ENCODE data around the gene PLXNA2. TPM values are rescaled to one million over a fixed set of nuclear protein-coding genes. Genes with fewer than 3 reads are reported as not detected.

The PLXNA2 gene
- total RNA-seq, 2 experiments from 2014 or later, result 0.15 to 0.26 TPM

DNA sequence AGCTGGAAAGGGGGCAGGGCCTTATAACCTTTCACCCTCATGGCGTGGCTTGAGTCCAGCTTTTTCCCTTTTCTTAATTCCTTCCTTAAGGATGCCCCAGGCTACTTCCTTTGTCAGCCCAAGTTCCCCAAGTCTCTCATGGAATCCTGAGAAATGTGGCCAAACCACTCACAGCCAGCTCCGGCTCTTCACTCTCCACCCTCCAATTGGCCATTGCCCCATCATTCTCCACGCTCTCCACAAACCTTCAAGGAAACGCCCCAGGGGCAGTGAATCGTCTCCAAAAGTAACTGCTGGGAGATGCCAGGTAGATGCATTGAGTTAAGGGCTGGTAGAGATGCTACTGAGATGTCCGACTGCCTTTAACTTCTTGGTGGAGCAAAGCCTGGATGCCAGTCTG lies 219.8 kb downstream of the PLXNA2 start:
- ATAC-seq, result no peak
- H3K27ac Mint-ChIP-seq, result no peak overlapping the region
- DNase-seq, result no peak
- H3K36me3 Mint-ChIP-seq, result no peaks in the 10 kb centered on the region
- no peaks in the 10 kb centered on the region for H3K9me3 Mint-ChIP-seq (ENCODE audit: low read depth)
- H3K4me1 Mint-ChIP-seq, result no peaks in the 10 kb centered on the region
- CTCF ChIA-PET, result interaction anchor here (0.6 to 5.9 kb wide), 5 partner anchors 21 to 221 kb away, joined by 3 to 64 read pairs (median 3); partner anchors contain the start of gene PLXNA2
- H3K27me3 Mint-ChIP-seq, result peaks cover 6% of the 10 kb centered on the region
- no peak overlapping the region for H3K4me3 Mint-ChIP-seq

DNA sequence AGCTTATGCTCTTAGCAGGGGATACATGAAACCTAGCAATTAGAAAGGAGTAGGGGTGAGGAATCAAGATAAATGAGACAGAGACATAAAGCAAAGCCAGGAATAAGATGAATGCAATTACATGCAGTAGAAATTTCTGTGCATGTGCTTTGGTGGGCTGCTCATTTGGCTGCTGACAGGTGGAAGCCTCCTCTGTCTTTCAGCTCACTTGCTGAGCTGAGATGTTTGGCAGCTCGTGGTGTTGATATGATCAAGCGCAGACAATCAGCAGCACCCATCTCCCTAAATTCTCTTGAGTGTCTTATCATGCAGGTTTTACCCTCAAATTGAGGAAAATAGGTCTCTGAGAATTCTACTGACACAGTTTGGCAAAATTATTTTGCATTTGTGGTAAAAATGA lies 224.9 kb downstream of the PLXNA2 start:
- no peaks in the 10 kb centered on the region for H3K9me3 Mint-ChIP-seq (ENCODE audit: low read depth)
- DNase-seq (no peak), ATAC-seq (no peak)
- H3K4me3 Mint-ChIP-seq, result no peak overlapping the region
- peaks cover 10% of the 10 kb centered on the region for H3K27me3 Mint-ChIP-seq
- no peaks in the 10 kb centered on the region for H3K4me1 Mint-ChIP-seq
- CTCF ChIA-PET, result interaction anchor here (1.0 to 1.7 kb wide), 3 partner anchors 8 to 225 kb away, joined by 3 to 5 read pairs (median 3); partner anchors contain the start of gene PLXNA2
- no peaks in the 10 kb centered on the region for H3K36me3 Mint-ChIP-seq
- no peak overlapping the region for H3K27ac Mint-ChIP-seq

DNA sequence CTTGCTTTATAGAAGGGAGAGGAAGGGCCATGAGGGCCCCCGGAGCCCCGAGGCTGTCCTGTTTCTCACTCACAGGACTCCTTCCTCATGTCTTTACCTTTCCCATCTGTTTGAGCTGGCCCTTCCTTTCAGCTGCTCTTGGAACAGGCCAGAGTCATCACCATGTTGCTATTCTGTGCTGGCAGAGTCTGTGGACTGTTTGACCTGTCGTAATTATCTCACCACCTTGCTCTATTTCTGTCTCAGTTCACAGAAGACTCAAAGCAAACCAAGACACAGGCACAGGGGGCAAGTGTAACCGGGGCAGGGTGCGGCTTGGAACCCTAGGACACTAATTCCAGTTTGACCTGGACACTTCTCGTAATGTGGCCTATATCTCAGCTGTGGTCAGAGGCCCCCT lies 228.9 kb downstream of the PLXNA2 start:
- Mint-ChIP-seq H3K9me3 (ENCODE audit: low read depth) (no peaks in the 10 kb centered on the region), H3K36me3 (no peaks in the 10 kb centered on the region), H3K27me3 (peaks cover 10% of the 10 kb centered on the region), H3K27ac (no peak overlapping the region), H3K4me1 (no peaks in the 10 kb centered on the region), H3K4me3 (no peak overlapping the region)
- DNase-seq (no peak), ATAC-seq (no peak)
- CTCF ChIA-PET, result interaction anchor here (1.5 kb wide), 1 partner anchor 19 kb away, joined by 3 read pairs; no protein-coding TSS in a partner anchor

DNA sequence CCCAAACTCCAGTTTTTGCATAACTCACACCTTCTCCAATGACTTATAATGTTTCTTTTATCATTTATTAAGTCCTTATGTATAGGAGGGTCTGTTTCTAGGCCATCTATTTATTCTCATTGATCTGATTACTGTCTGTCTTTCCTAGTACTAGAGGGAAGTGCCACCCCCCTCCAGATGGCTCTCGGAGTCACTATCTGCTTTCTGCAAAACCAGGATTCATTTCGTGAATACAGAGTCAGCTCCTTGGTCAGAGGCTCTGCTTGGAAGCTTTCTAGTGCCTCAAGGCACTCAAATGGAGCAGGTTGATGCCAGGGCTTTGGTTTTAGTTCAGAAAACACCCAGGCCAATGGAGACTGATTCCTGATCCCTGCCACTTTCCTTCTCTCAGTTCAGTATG lies 231.0 kb downstream of the PLXNA2 start:
- ATAC-seq, result no peak
- CTCF ChIA-PET, result interaction anchor here (1.0 to 1.6 kb wide), 2 partner anchors 9 to 15 kb away, joined by 3 to 7 read pairs; no protein-coding TSS in a partner anchor
- Mint-ChIP-seq H3K27me3 (peaks cover 1% of the 10 kb centered on the region), H3K27ac (no peak overlapping the region), H3K4me1 (no peaks in the 10 kb centered on the region), H3K36me3 (no peaks in the 10 kb centered on the region), H3K9me3 (ENCODE audit: low read depth) (no peaks in the 10 kb centered on the region), H3K4me3 (no peak overlapping the region)
- no peak for DNase-seq

GRCh38 chr1:208012721-208013120 lies 231.5 kb downstream of the PLXNA2 start:
- no peaks in the 10 kb centered on the region for H3K27me3 Mint-ChIP-seq
- CTCF ChIA-PET, result interaction anchor here (1.6 kb wide), 1 partner anchor 10 kb away, joined by 7 read pairs; no protein-coding TSS in a partner anchor
- H3K4me1 Mint-ChIP-seq, result no peaks in the 10 kb centered on the region
- H3K36me3 Mint-ChIP-seq, result no peaks in the 10 kb centered on the region
- H3K9me3 Mint-ChIP-seq (ENCODE audit: low read depth), result no peaks in the 10 kb centered on the region
- no peak for DNase-seq
- ATAC-seq, result no peak
- H3K4me3 Mint-ChIP-seq, result no peak overlapping the region
- H3K27ac Mint-ChIP-seq, result no peak overlapping the region

GRCh38 chr1:208010487-208011071 lies 233.6 kb downstream of the PLXNA2 start:
- H3K4me3 Mint-ChIP-seq, result no peak overlapping the region
- CTCF ChIA-PET, result no interaction called here
- DNase-seq (no peak), ATAC-seq (no peak)
- no peak overlapping the region for H3K27ac Mint-ChIP-seq
- peaks cover 2% of the 10 kb centered on the region for H3K27me3 Mint-ChIP-seq
- H3K9me3 Mint-ChIP-seq (ENCODE audit: low read depth), result no peaks in the 10 kb centered on the region
- H3K36me3 Mint-ChIP-seq, result no peaks in the 10 kb centered on the region
- no peaks in the 10 kb centered on the region for H3K4me1 Mint-ChIP-seq

DNA sequence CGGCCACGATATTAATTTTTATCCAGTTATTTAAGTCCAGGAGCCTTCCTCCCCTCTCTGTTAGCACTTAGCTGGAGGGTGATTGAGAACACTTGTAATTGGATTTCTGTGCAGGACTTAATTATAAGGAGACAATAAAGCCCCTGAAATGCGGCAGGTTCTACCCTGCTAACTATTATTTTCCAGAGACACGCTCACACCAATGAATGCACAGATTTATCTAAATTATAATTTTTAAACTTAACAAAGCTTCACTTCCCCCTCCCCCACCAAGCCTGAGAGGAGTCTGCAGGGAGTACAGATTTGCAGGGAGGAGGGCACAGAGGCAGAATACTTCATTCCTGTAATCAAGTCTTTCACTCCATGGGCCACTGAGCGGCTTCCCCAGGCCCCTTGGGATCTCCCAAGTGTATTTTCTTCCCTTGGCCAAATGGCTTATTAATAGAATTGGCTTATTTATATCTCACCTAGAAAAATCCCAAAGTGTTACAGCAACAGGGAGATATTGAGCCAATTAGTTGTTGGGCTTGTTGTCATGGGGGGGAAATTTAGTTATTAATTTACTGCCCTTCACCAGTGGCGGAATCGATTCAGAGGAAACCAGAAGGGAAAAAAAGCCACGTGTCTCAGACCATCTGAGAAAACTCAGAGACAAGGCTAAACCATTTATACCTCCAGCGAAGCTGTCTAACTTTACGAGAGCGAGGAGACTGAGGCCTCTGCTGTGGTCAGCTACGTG lies 234.3 kb downstream of the PLXNA2 start:
- CTCF ChIA-PET, result no interaction called here
- no peak for DNase-seq
- Mint-ChIP-seq H3K27me3 (peaks cover 2% of the 10 kb centered on the region), H3K27ac (no peak overlapping the region), H3K36me3 (no peaks in the 10 kb centered on the region), H3K9me3 (ENCODE audit: low read depth) (no peaks in the 10 kb centered on the region), H3K4me1 (no peaks in the 10 kb centered on the region), H3K4me3 (no peak overlapping the region)
- no peak for ATAC-seq

DNA sequence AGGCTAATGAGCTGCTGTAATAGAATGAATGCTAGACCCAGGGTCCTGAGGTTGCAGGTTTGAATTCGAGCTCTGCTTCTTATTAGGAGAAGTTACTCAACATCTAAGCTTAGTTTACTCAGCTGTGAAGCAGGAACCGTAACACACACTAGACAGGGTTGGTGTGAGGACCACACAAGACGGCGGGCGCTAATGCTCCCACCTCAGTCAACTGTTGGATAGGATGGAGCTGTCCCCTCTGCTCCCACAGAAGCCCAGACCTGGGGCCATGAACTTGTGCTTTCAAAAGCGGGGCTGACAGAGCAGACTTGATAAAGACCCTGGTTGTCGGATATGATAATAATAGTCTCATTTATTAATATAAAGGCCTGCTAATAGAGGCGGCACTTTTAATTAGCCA lies 234.9 kb downstream of the PLXNA2 start:
- DNase-seq (no peak), ATAC-seq (no peak)
- H3K4me3 Mint-ChIP-seq, result no peak overlapping the region
- no peaks in the 10 kb centered on the region for H3K4me1 Mint-ChIP-seq
- no peak overlapping the region for H3K27ac Mint-ChIP-seq
- peaks cover 2% of the 10 kb centered on the region for H3K27me3 Mint-ChIP-seq
- no peaks in the 10 kb centered on the region for H3K36me3 Mint-ChIP-seq
- CTCF ChIA-PET, result interaction anchor here (1.1 to 3.4 kb wide), 3 partner anchors 11 to 117 kb away, joined by 3 to 16 read pairs (median 5); no protein-coding TSS in a partner anchor
- H3K9me3 Mint-ChIP-seq (ENCODE audit: low read depth), result no peaks in the 10 kb centered on the region

GRCh38 chr1:208008534-208008933 lies 235.7 kb downstream of the PLXNA2 start:
- no peak for ATAC-seq
- no peaks in the 10 kb centered on the region for H3K36me3 Mint-ChIP-seq
- no peaks in the 10 kb centered on the region for H3K4me1 Mint-ChIP-seq
- H3K27me3 Mint-ChIP-seq, result peaks cover 2% of the 10 kb centered on the region
- no peaks in the 10 kb centered on the region for H3K9me3 Mint-ChIP-seq (ENCODE audit: low read depth)
- CTCF ChIA-PET, result interaction anchor here (1.1 to 3.4 kb wide), 3 partner anchors 10 to 117 kb away, joined by 3 to 16 read pairs (median 5); no protein-coding TSS in a partner anchor
- DNase-seq, result no peak
- H3K27ac Mint-ChIP-seq, result no peak overlapping the region
- H3K4me3 Mint-ChIP-seq, result no peak overlapping the region

GRCh38 chr1:208007938-208008342 lies 236.2 kb downstream of the PLXNA2 start:
- Mint-ChIP-seq H3K27me3 (peaks cover 2% of the 10 kb centered on the region), H3K27ac (no peak overlapping the region), H3K9me3 (ENCODE audit: low read depth) (no peaks in the 10 kb centered on the region), H3K36me3 (no peaks in the 10 kb centered on the region), H3K4me3 (no peak overlapping the region), H3K4me1 (no peaks in the 10 kb centered on the region)
- CTCF ChIA-PET, result interaction anchor here (0.8 to 3.4 kb wide), 5 partner anchors 10 to 37 kb away, joined by 3 to 16 read pairs (median 3); no protein-coding TSS in a partner anchor
- DNase-seq (no peak), ATAC-seq (no peak)

- DNase-seq, result no peak
- Mint-ChIP-seq H3K9me3 (ENCODE audit: low read depth) (no peaks in the 10 kb centered on the region), H3K27me3 (peaks cover 2% of the 10 kb centered on the region), H3K4me1 (no peaks in the 10 kb centered on the region), H3K36me3 (no peaks in the 10 kb centered on the region), H3K27ac (no peak overlapping the region), H3K4me3 (no peak overlapping the region)
- CTCF ChIA-PET, result interaction anchor here (0.8 to 3.4 kb wide), 5 partner anchors 9 to 37 kb away, joined by 3 to 16 read pairs (median 3); no protein-coding TSS in a partner anchor
- no peak for ATAC-seq
These were observed 236.8 kb downstream of the PLXNA2 start for GRCh38 chr1:208007319-208007937.

DNA sequence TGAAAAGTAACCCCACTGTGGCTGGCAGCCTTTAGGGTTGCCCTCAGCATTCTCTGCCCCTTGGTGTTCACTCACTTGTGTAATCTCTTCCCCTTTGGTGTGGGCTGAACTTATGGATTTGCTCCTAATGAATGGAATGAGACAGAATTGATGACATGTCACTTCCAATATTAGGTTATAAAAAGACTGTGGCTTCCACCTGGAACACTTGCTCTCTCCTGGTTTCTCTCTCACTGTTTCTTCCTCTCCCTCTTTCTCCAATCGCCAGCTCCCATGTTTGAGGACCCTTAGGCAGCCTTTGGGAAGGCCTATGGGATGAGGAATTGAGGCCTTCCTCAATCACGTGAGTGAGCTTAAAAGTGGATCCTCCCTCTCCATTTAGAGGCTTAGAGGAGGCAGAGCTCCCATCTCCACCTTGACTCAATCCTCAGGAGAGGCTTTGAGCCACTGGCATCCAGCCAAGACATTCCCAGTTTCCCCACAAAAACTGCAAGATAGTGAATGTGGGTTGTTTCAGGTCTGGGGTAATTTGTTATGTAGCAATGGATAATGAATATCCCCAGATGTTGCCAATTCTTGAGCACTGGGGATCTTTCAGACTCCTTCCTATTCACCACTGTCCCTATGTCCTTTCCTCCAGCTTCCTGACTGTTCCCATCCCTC lies 237.8 kb downstream of the PLXNA2 start:
- CTCF ChIA-PET, result interaction anchor here (1.1 to 3.4 kb wide), 3 partner anchors 8 to 38 kb away, joined by 3 to 16 read pairs (median 4); no protein-coding TSS in a partner anchor
- ATAC-seq (no peak), DNase-seq (no peak)
- no peaks in the 10 kb centered on the region for H3K36me3 Mint-ChIP-seq
- H3K4me3 Mint-ChIP-seq, result no peak overlapping the region
- H3K9me3 Mint-ChIP-seq (ENCODE audit: low read depth), result no peaks in the 10 kb centered on the region
- no peak overlapping the region for H3K27ac Mint-ChIP-seq
- H3K4me1 Mint-ChIP-seq, result no peaks in the 10 kb centered on the region
- H3K27me3 Mint-ChIP-seq, result peaks cover 5% of the 10 kb centered on the region

- CTCF ChIA-PET, result no interaction called here
- DNase-seq, result no peak
- no peak overlapping the region for H3K27ac Mint-ChIP-seq
- ATAC-seq, result no peak
- no peaks in the 10 kb centered on the region for H3K36me3 Mint-ChIP-seq
- H3K9me3 Mint-ChIP-seq (ENCODE audit: low read depth), result no peaks in the 10 kb centered on the region
- no peak overlapping the region for H3K4me3 Mint-ChIP-seq
- H3K27me3 Mint-ChIP-seq, result peaks cover 5% of the 10 kb centered on the region
- no peaks in the 10 kb centered on the region for H3K4me1 Mint-ChIP-seq
These were observed 239.3 kb downstream of the PLXNA2 start for GRCh38 chr1:208004851-208005250.
